IMR-90 (cell line): Measurements from ENCODE around the gene OPTN. TPM values are rescaled to one million over a fixed set of nuclear protein-coding genes. Genes with fewer than 3 reads are reported as not detected.

Source experiments
- ATAC-seq: fragments of 200-7000 bp; cut with Tn5 transposase; 2 replicates; pipeline ENCODE4 v1.9.1; 2020; ENCODE audit warnings: low read depth, mild to moderate bottlenecking, moderate library complexity
- BruUV-seq: library from RNA; stranded (reverse); fragments of 400-500 nt; replicated peaks from 2 replicates; lab custom pipeline; 2021; lab: Mats Ljungman, UMichigan
- CTCF ChIA-PET: fragments of 300-600 bp; formaldehyde crosslinking; extraction: SDS; loops from one replicate; lab custom pipeline; 2021; ENCODE audit warnings: antibody characterized with exemption; lab: Yijun Ruan, JAX
- POLR2A ChIA-PET: fragments of 300-600 bp; sonication (Branson Sonifier 250); formaldehyde crosslinking; loops from one replicate; lab custom pipeline; 2022; ENCODE audit warnings: antibody characterized with exemption; ENCODE audit not compliant: unreplicated experiment; lab: Charles Lee
- DNase-seq: peaks from one replicate; pipeline ENCODE4 v3.0.0; 2013
- H2AFZ ChIP-seq: replicated peaks from 2 replicates; pipeline ENCODE3; 2013; ENCODE audit warnings: low read length, mild to moderate bottlenecking; ENCODE audit not compliant: poor library complexity
- H2AK5ac ChIP-seq: 2 replicates; pipeline ENCODE4 v1.6.1; 2013; ENCODE audit warnings: low read depth, low read length, inconsistent platforms
- H2AK9ac ChIP-seq: replicated peaks from 2 replicates; pipeline ENCODE3; 2013; ENCODE audit warnings: mild to moderate bottlenecking, low read depth, low read length, moderate library complexity; ENCODE audit not compliant: poor library complexity
- H2BK120ac ChIP-seq: 2 replicates; pipeline ENCODE4 v1.6.1; 2013; ENCODE audit warnings: low read depth, low read length, inconsistent platforms
- H2BK15ac ChIP-seq: 3 replicates; pipeline ENCODE4 v1.6.1; 2013; ENCODE audit warnings: low read depth, low read length, inconsistent platforms
- H2BK20ac ChIP-seq: 2 replicates; pipeline ENCODE4 v1.6.1; 2013; ENCODE audit warnings: low read depth, mild to moderate bottlenecking, inconsistent platforms, low read length, moderate library complexity
- H2BK5ac ChIP-seq: 2 replicates; pipeline ENCODE4 v1.6.1; 2013; ENCODE audit warnings: mild to moderate bottlenecking, low read depth, low read length, inconsistent platforms; ENCODE audit not compliant: poor library complexity, severe bottlenecking
- H3K14ac ChIP-seq: replicated peaks from 2 replicates; pipeline ENCODE4 v1.6.1; 2013; ENCODE audit warnings: low read depth, low read length, inconsistent platforms
- H3K18ac ChIP-seq: 2 replicates; pipeline ENCODE4 v1.6.1; 2013; ENCODE audit warnings: low read depth, low read length, control low read depth
- H3K23ac ChIP-seq: 2 replicates; pipeline ENCODE4 v1.6.1; 2013; ENCODE audit warnings: low read depth, low read length, inconsistent platforms
- H3K27ac ChIP-seq: 2 replicates; pipeline ENCODE4 v1.5.1; 2013; ENCODE audit warnings: mild to moderate bottlenecking, control low read depth, low read length; ENCODE audit not compliant: insufficient read depth
- H3K27me3 ChIP-seq: 2 replicates; pipeline ENCODE4 v1.6.1; 2013; ENCODE audit warnings: low read length; ENCODE audit not compliant: control insufficient read depth, insufficient read depth
- H3K36me3 ChIP-seq: 2 replicates; pipeline ENCODE4 v1.6.1; 2013; ENCODE audit warnings: low read length, mixed read lengths; ENCODE audit not compliant: control insufficient read depth, insufficient read depth
- H3K4ac ChIP-seq: 2 replicates; pipeline ENCODE4 v1.6.1; 2013; ENCODE audit warnings: low read depth, low read length, inconsistent platforms
- H3K4me1 ChIP-seq: 2 replicates; pipeline ENCODE4 v1.6.1; 2013; ENCODE audit warnings: low read length, mixed read lengths; ENCODE audit not compliant: control insufficient read depth, insufficient read depth
- H3K4me2 ChIP-seq: 2 replicates; pipeline ENCODE4 v1.6.1; 2013; ENCODE audit warnings: low read depth, mild to moderate bottlenecking, control low read depth, low read length, moderate library complexity
- H3K4me3 ChIP-seq: 2 replicates; pipeline ENCODE4 v1.5.1; 2013; ENCODE audit warnings: low read depth, mild to moderate bottlenecking, control low read depth, low read length, moderate library complexity; ENCODE audit not compliant: insufficient read depth
- H3K56ac ChIP-seq: 2 replicates; pipeline ENCODE4 v1.6.1; 2013; ENCODE audit warnings: low read length, inconsistent platforms; ENCODE audit not compliant: insufficient read depth; ENCODE audit errors: extremely low read depth
- H3K79me1 ChIP-seq, 2 experiments: 2 replicates each; pipeline ENCODE4 v1.6.1; 2013; ENCODE audit warnings: low read length in 2 of 2, inconsistent platforms in 1 of 2, low read depth in 1 of 2
- H3K9ac ChIP-seq: 2 replicates; pipeline ENCODE4 v1.6.1; 2013; ENCODE audit warnings: low read depth, low read length, control low read depth
- H3K9me1 ChIP-seq: 2 replicates; pipeline ENCODE4 v1.6.1; 2013; ENCODE audit warnings: low read length, inconsistent platforms; ENCODE audit not compliant: insufficient read depth
- H3K9me3 ChIP-seq: 2 replicates; pipeline ENCODE4 v1.6.1; 2013; ENCODE audit warnings: low read length; ENCODE audit not compliant: control insufficient read depth, insufficient read depth
- H4K20me1 ChIP-seq: 2 replicates; pipeline ENCODE4 v1.6.1; 2013; ENCODE audit warnings: low read length, inconsistent platforms; ENCODE audit not compliant: insufficient read depth
- H4K5ac ChIP-seq: 2 replicates; pipeline ENCODE4 v1.6.1; 2013; ENCODE audit warnings: mild to moderate bottlenecking, low read depth, low read length, control low read depth
- H4K8ac ChIP-seq, 2 experiments: 2 replicates each; pipeline ENCODE4 v1.6.1; 2013; ENCODE audit warnings: low read depth in 2 of 2, low read length in 2 of 2, control low read depth in 1 of 2, inconsistent platforms in 1 of 2
- H4K91ac ChIP-seq: 2 replicates; pipeline ENCODE4 v1.6.1; 2013; ENCODE audit warnings: low read depth, low read length, inconsistent platforms; ENCODE audit not compliant: insufficient read depth
- BHLHE40 ChIP-seq: fragments of 150-350 bp; IDR thresholded peaks from 2 replicates; pipeline ENCODE4 v1.6.1; 2016; ENCODE audit warnings: mild to moderate bottlenecking, low read depth, low read length
- CEBPB ChIP-seq: IDR thresholded peaks from 2 replicates; pipeline ENCODE4 v1.6.1; 2012; ENCODE audit warnings: low read depth, low read length, improper control_type of control experiment
- CHD1 ChIP-seq: IDR thresholded peaks from 2 replicates; pipeline ENCODE4 v1.6.1; 2012; ENCODE audit warnings: low read depth, low read length, improper control_type of control experiment
- FOS ChIP-seq: fragments of 150-350 bp; IDR thresholded peaks from 2 replicates; pipeline ENCODE4 v1.6.1; 2016; ENCODE audit warnings: low read depth, low read length
- MAFK ChIP-seq: IDR thresholded peaks from 2 replicates; pipeline ENCODE4 v1.6.1; 2012; ENCODE audit warnings: low read depth, low read length, improper control_type of control experiment
- MAZ ChIP-seq: IDR thresholded peaks from 2 replicates; pipeline ENCODE4 v1.6.1; 2012; ENCODE audit warnings: low read depth, mild to moderate bottlenecking, low read length, improper control_type of control experiment, moderate library complexity, borderline replicate concordance
- MXI1 ChIP-seq: IDR thresholded peaks from 2 replicates; pipeline ENCODE4 v1.6.1; 2012; ENCODE audit warnings: low read depth, mild to moderate bottlenecking, low read length, moderate library complexity, borderline replicate concordance
- NFE2L2 ChIP-seq: fragments of 150-350 bp; IDR thresholded peaks from 2 replicates; pipeline ENCODE4 v1.6.1; 2016; ENCODE audit warnings: low read depth, mild to moderate bottlenecking, low read length
- POLR2A ChIP-seq: IDR thresholded peaks from 2 replicates; pipeline ENCODE4 v1.6.1; 2012; ENCODE audit warnings: mild to moderate bottlenecking, low read depth, low read length
- RAD21 ChIP-seq: IDR thresholded peaks from 2 replicates; pipeline ENCODE4 v1.6.1; 2012; ENCODE audit warnings: low read length, improper control_type of control experiment
- RCOR1 ChIP-seq: IDR thresholded peaks from 2 replicates; pipeline ENCODE4 v1.6.1; 2012; ENCODE audit warnings: mild to moderate bottlenecking, low read length, improper control_type of control experiment; ENCODE audit not compliant: insufficient replicate concordance
- RFX5 ChIP-seq: IDR thresholded peaks from 2 replicates; pipeline ENCODE4 v1.8.0; 2012; ENCODE audit warnings: low read depth, mild to moderate bottlenecking, low read length, moderate library complexity
- SMC3 ChIP-seq: fragments of 150-350 bp; IDR thresholded peaks from 2 replicates; pipeline ENCODE4 v1.6.1; 2016; ENCODE audit warnings: low read depth, mild to moderate bottlenecking, antibody characterized with exemption, low read length, moderate library complexity
- WGBS, 2 experiments: methylation state at CpG; one replicate each; pipeline versions ENCODE4 v1.1.5 to v1.1.7; 2013; ENCODE audit warnings: missing lambda C conversion rate in 2 of 2; ENCODE audit not compliant: insufficient read length in 1 of 2; ENCODE audit errors: extremely low coverage in 2 of 2; 5-methylcytosine and 5-hydroxymethylcytosine counted together
- dilution Hi-C: fragments of 300-500 bp; cut with HindIII; formaldehyde crosslinking; loops from one replicate; pipeline ENCODE4 v1.14.3; 2018; ENCODE audit warnings: low sequenced_read_pairs; ENCODE audit not compliant: unreplicated experiment
- in situ Hi-C: fragments of 300-500 bp; cut with MboI; formaldehyde crosslinking; loops from 3 replicates; pipeline ENCODE4 v1.14.3; 2019; ENCODE audit warnings: low sequenced_read_pairs, inconsistent platforms, mixed read lengths
- intact Hi-C: fragments of 100-400 bp; cut with micrococcal nuclease; formaldehyde crosslinking; loops from 2 replicates; pipeline ENCODE4 v1.10.0; 2022
- polyA plus RNA-seq, 3 experiments: library from polyadenylated mRNA; depleted of rRNA; stranded (reverse); fragments of >200 nt; gene quantifications; 2 replicates each; pipeline ENCODE4 v1.2.3, GENCODE V29; 2012; ENCODE audit warnings: low replicate concordance in 1 of 3
- total RNA-seq: library from RNA; depleted of rRNA; stranded (reverse); fragments of >200 nt; gene quantifications from 2 replicates; pipeline ENCODE4 v1.2.3, GENCODE V29; 2012
- TF ChIP-seq, protein P1 (sequence below): fragments of 150-350 bp; IDR thresholded peaks from 2 replicates; pipeline ENCODE4 v1.6.1; 2016; ENCODE audit warnings: low read depth, mild to moderate bottlenecking, low read length, moderate library complexity, borderline replicate concordance
- TF ChIP-seq, protein P2 (sequence below): fragments of 150-350 bp; IDR thresholded peaks from 2 replicates; pipeline ENCODE4 v1.6.1; 2017; ENCODE audit warnings: mild to moderate bottlenecking, antibody characterized with exemption, low read length, low read depth
- TF ChIP-seq, protein P3 (sequence below): conservative IDR thresholded peaks from 2 replicates; pipeline ENCODE4 v1.5.1; 2012; ENCODE audit warnings: mild to moderate bottlenecking, low read depth, low read length, improper control_type of control experiment

Gene OPTN
- total and polyA plus RNA-seq, 2 of the 4 experiments (the other 2 are of a cell fraction): 34.8 to 41.4 TPM

DNA sequence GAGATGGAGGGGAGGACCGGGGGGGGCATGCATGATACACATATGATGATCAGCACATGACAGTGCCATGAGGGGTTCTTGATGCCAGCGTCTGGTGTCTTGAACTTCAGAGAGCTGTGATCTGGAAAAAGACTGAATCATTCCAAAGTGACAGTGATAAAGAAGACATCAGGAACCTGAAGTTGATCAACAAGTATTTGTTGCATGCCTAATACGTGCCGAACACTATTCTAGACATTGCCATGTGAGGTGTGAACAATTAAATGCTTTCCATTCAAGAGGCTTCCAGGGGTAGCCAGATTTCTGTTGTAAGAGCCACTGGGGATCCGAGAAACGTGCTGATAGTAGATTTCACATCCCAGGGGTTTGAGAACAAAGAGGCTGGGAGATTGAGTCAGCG lies 67.6 kb downstream of the OPTN start:
- Histone ChIP-seq H3K14ac (no peak overlapping the region), H2AK5ac (no peak overlapping the region), H3K56ac (no peak overlapping the region), H3K27me3 (no peaks in the 10 kb centered on the region), H2BK20ac (no peak overlapping the region), H3K23ac (no peak overlapping the region), H4K8ac (no peak overlapping the region), H4K5ac (no peak overlapping the region), H3K4me1 (no peaks in the 10 kb centered on the region), H3K18ac (no peak overlapping the region), H2BK120ac (no peak overlapping the region), H2BK15ac (no peak overlapping the region), H3K79me1 (peaks cover 12 to 17% of the 10 kb centered on the region in 2 experiments), H3K4me2 (no peak overlapping the region), H2BK5ac (no peak overlapping the region), H4K91ac (no peak overlapping the region), H3K9me1 (no peaks in the 10 kb centered on the region), H2AK9ac (no peak overlapping the region), H2AFZ (no peak overlapping the region), H3K4ac (no peak overlapping the region), H3K36me3 (peaks cover 3% of the 10 kb centered on the region), H4K20me1 (peaks cover 3% of the 10 kb centered on the region; the same call in 1 of the 2 replicates), H3K9me3 (no peaks in the 10 kb centered on the region), H3K4me3 (no peak overlapping the region), H3K27ac (no peak overlapping the region), H3K9ac (no peak overlapping the region)
- intact Hi-C loops (no loop called here), in situ Hi-C loops (no loop called here), dilution Hi-C loops (no loop called here)
- ChIA-PET POLR2A (no interaction called here), CTCF (no interaction called here)
- no TSS peak for BruUV-seq
- no peak for TF ChIP-seq MAFK
- TF ChIP-seq SMC3: no peak
- no peak for TF ChIP-seq MAZ
- TF ChIP-seq CHD1: no peak
- TF ChIP-seq CEBPB: no peak
- TF ChIP-seq, protein P1, sequence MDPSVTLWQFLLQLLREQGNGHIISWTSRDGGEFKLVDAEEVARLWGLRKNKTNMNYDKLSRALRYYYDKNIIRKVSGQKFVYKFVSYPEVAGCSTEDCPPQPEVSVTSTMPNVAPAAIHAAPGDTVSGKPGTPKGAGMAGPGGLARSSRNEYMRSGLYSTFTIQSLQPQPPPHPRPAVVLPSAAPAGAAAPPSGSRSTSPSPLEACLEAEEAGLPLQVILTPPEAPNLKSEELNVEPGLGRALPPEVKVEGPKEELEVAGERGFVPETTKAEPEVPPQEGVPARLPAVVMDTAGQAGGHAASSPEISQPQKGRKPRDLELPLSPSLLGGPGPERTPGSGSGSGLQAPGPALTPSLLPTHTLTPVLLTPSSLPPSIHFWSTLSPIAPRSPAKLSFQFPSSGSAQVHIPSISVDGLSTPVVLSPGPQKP: no peak
- TF ChIP-seq, protein P2, sequence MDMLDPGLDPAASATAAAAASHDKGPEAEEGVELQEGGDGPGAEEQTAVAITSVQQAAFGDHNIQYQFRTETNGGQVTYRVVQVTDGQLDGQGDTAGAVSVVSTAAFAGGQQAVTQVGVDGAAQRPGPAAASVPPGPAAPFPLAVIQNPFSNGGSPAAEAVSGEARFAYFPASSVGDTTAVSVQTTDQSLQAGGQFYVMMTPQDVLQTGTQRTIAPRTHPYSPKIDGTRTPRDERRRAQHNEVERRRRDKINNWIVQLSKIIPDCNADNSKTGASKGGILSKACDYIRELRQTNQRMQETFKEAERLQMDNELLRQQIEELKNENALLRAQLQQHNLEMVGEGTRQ: no peak
- TF ChIP-seq FOS: no peak
- TF ChIP-seq, protein P3, sequence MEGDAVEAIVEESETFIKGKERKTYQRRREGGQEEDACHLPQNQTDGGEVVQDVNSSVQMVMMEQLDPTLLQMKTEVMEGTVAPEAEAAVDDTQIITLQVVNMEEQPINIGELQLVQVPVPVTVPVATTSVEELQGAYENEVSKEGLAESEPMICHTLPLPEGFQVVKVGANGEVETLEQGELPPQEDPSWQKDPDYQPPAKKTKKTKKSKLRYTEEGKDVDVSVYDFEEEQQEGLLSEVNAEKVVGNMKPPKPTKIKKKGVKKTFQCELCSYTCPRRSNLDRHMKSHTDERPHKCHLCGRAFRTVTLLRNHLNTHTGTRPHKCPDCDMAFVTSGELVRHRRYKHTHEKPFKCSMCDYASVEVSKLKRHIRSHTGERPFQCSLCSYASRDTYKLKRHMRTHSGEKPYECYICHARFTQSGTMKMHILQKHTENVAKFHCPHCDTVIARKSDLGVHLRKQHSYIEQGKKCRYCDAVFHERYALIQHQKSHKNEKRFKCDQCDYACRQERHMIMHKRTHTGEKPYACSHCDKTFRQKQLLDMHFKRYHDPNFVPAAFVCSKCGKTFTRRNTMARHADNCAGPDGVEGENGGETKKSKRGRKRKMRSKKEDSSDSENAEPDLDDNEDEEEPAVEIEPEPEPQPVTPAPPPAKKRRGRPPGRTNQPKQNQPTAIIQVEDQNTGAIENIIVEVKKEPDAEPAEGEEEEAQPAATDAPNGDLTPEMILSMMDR: no peak
- no peak for TF ChIP-seq BHLHE40
- TF ChIP-seq POLR2A: no peak
- TF ChIP-seq NFE2L2: no peak
- no peak for TF ChIP-seq RCOR1
- TF ChIP-seq RAD21: no peak
- no peak for TF ChIP-seq RFX5
- TF ChIP-seq MXI1: no peak
- no peak for DNase-seq
- WGBS, 2 experiments: 88% methylated on average over 6 of the region's 7 CpGs; no CpG with 5 or more reads in 1 of the 2 experiments
- ATAC-seq: no peak
